Dermis blood vessel endothelial cell (primary cell): ENCODE data around the gene STAC. TPM values are rescaled to one million over a fixed set of nuclear protein-coding genes. Genes with fewer than 3 reads are reported as not detected.

ENCODE experiments used
- DNase-seq: peaks from one replicate; pipeline ENCODE4 v3.0.0; 2010
- total RNA-seq: library from RNA; depleted of rRNA; stranded (reverse); fragments of >200 nt; gene quantifications from 2 replicates; pipeline ENCODE4 v1.2.3, GENCODE V29; 2014

Gene STAC, protein sequence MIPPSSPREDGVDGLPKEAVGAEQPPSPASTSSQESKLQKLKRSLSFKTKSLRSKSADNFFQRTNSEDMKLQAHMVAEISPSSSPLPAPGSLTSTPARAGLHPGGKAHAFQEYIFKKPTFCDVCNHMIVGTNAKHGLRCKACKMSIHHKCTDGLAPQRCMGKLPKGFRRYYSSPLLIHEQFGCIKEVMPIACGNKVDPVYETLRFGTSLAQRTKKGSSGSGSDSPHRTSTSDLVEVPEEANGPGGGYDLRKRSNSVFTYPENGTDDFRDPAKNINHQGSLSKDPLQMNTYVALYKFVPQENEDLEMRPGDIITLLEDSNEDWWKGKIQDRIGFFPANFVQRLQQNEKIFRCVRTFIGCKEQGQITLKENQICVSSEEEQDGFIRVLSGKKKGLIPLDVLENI
- 0.37 and 1.2 TPM in 2 replicates for total RNA-seq

DNA sequence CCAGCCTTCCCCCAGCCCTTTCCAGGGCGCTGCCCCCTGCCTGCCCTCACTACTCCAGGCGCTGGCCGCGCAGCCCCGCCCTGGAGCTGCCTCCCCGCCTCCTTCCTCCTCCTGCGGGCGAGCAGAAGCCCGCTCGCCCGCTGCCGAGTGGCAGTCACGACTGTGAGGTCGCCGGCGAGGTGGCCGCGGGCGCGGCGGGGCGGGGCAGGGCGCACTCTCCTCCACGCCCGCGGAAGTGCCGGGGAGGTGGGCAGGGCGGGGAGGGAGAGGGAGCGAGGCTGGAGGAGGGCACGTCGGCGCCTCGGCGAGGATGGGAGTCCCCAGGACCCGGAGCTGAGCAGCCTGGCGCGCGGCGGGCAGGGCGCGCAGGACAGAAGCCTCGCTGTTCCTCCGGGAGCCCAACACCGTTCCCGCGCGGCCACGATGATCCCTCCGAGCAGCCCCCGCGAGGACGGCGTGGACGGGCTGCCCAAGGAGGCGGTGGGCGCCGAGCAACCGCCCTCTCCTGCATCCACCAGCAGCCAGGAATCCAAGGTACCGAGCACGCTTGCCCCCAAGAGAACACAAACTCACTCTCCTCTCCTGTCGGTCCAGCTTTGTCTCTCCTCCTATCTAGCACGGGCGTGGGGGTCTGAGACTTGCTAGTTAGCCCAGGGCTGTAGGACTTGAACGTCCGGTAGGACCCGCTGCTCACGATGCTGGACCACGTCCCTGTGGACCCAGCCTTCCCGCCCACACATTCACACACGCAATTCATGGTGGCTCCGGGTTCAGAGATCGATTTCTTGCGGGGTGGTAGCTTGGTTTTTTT is at the start of gene STAC:
STAC (plus strand) TSS at position 284 of the 811 bp plus-strand sequence; CDS start at position 424, 140 bp downstream.
- DNase-seq: peak; percentile 27

DNA sequence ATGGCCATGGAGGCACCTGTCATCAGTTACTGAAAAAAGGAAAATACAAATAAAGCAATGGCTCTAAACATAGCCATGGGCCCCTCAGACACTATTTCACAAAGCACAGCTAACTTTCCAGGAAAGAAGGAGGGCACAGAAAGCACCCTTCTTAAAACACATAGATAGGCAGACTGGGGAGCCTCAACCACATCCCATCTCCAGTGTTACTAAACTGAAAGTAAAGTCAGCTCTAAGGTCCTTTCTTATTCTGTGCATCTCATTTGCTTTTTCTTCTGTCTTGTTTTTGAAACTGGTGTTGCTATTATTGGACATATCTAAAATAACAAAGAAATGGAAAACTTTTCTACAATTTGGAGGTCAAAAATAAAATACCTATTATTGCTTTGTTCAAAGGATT is 48.2 kb upstream of the STAC start:
- DNase-seq: no peak

DNA sequence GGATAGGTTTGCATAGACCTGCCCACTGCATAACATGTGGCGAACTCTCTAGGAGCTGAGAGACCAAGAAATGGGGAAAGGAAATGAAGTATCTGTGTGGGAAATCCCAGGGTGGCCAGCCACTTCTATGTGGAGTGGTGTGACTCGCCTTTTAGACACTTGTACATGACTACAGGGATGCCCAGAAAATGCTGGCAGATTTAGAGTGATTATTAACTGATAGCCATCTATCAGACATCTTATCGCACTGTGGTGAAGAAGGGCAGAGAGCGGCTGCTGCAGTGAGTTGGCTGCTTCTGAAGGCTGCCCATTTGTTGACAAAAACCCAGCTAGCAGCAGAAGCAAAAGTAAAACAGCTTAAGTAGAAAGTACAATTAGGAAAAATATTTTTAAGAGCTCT is 18.1 kb upstream of the STAC start:
- DNase-seq: no peak

DNA sequence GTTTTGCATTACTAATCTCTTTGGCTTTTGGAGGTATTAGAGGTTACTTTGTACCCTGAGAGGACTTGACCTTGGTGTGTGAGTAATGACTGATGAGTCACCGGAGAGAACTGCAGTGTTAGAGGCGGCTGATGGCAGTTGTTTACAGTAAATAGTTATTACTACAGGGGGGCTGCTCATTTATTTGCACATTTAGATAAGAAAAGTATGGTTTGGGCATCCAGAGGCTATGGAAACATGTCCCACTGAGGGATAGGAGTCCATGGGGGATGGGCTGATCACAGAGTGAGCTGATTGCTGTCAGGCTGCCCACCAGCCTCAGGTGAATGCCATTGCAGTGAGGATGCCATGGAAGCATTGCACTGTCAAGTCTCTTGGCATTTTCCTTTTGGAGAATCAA is 17.3 kb upstream of the STAC start:
- DNase-seq: peak; percentile 52

DNA sequence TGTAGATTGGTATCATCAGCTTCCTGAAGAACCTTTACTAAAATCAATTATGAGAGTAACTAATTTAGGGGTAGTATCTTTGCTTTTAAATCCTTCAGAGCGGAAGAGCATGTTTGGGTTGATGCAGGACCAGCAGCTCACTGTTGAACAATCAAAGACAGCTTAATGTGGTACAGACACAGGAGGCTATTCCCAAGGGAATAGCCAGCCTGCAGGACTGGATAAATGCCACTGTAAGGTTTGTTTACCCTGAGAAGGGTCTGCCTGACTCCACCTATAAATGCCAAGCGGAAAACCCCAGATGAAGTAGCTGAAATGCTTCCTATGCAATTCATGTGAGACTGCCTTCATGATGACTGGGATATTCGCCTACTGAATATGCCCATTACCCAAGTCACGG is 16.0 kb upstream of the STAC start:
- DNase-seq: no peak

DNA sequence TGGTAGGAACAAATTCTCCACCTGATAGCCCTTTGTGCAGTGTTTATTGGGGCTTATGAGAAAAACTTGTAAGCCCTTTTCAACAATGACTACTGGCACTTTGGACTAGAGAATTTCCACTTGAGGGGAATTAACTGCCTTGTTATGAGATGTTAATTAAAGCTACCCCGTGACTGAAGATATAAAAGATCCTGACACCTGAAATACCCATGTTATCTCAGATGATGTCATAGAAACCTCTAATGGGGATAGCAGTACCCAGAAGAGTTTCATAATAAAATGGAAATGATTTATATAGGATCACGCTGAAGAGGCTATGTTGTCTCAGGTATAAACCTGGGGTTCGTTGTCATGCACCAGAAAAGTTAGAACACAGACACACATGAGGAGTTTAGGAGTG is 14.5 kb upstream of the STAC start:
- DNase-seq: no peak

DNA sequence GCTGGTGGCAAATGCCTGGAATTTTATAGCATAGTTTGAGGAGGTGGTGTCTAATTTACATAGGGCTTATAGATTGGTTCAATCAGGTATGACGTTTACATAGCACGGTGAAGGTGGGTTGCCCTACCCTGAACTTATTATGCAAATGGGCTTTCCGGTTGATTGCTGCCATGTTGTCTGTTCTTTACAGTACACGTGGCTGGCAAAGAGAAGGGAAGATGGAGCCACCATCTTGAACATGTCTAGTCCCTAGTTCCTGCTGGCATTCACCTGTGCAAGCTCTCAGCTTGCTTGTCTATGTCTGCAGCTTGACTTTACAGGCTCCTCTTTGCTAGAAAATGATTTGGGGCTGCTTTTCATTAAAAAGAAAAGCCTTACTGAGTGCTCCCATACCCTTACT is 14.0 kb upstream of the STAC start:
- DNase-seq: no peak

DNA sequence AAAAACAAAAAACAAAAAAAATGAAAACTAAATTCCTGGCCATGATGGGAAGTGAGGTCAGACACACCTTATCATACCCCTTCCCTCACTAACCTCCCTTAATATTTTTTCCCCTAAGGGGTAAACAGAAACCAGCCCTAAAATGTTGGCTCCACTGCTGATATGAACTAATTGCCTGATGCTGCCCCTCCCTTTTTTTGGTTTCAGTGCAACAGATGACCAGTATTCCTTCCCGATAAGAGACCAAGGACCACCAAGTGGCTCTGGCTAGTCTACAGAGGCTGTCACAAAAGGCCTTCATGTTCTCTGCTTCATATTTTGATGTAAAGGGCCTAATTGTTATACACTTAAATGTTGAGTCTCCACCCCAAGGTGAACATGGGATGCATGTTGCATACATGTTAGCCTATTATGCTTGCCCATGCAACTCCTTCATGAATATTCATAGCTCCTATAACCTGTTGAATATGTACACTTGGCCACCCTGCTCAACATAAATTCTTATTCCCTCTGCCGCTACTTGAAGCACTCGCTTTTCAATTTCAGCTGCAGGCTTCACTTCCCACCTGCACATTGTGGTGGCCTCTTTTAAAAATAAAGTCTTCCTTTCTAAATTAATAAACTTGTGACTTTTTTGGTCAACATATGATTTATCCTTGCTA is 12.3 kb upstream of the STAC start:
- no peak for DNase-seq

DNA sequence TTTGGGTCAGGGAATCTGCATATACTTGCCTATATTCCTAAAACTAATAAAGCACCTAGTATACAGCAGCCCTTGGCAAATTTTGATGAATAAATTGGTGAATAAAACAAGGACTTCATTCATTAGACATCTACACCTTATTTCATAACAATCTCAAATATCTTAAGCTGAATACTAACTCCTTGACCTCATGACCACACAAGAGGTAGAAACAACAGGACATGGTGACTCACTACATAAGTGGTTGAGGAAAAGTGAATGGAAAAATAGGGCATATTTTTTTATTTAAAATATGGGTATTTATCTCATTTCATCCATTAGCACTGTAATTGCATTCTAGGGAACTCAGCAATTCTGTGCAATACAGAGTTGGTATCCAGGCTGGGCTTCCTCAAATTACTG is 7.8 kb upstream of the STAC start:
- DNase-seq: peak; percentile 56

DNA sequence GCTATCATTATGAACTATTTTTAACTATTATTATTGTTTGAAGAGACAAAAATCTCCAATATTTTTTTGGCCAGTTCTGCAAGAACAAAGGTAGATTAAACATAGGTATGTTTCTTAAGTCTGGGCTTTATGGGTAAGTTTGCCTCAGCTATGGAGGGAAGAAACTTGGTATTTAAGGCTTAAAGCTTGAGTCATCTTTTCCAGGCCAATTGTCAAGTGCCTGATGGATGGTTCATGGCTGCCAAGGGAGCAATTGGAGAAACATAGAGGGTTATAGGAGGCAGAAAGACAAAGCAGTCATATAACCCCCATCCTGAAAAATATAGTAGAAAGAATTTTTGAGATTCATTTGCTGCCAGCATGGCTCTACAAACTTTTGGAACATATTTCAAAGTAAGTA is 7.2 kb upstream of the STAC start:
- peak; percentile 49 for DNase-seq

DNA sequence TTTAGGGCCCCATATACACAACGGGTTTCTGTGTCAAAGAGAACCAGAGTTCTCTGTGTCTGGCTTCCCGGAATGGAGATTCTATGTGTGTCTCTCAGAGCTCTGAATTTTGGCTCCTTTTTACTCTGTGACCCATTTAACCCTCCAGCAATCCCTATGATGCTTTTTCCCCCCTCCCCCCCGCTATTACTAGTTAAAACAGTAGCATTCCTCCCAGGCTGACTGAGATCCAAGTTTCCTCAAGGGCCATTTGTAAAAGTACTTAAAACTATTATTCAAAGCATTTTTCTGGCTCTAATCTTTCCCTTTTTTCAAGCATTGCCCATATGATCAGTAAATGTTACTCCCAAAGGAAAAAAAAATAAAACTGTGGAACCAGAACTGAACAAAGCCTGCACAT is 6.6 kb upstream of the STAC start:
- no peak for DNase-seq

DNA sequence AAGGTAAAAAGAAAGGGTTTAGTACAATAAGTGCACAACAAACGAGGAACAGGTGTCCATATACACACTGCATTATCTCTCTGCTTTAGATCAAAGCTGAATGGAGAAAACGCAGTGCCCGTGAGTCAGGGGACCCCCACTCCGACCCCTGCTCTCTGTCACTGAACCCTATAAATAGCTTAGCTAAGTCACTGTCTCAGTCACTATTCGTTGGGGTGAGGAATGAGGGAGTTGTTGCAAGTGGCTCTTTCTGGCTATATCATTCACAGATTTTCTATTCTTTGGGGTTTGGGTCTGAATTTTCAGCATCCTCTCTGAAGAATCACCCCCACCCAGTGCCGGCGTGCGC is 458 bp upstream of the STAC start:
- no peak for DNase-seq

DNA sequence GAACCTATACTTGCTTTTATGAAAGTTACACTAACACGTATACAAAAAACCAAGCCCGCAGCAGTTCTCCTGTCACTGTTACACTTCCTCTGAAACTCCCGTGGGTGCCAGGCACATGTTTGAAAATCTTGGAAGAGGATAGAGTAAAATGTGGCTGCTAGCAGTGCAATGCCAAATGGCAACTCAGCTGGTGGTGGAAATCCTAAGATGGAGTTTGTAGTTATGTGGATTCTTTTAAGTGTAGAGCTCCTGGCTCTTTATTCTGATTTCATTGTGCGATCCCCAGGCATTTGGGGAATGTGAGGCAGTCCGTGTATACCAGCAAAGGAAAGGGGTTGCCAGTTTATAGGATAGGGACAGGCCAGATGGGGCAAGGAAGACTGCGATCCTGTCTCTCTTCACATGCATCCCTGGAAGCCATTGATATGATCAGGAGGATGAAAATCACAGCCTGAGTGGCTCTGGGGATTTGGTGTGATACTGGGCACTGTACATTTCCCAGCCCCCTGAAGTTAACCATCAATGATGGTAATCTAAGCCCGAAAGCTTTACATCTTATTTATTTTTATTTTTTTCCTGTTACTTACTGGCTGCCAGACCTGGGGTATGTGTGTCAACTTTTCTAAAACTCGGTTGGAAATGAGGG is 1.1 kb downstream of the STAC start:
- DNase-seq: no peak

DNA sequence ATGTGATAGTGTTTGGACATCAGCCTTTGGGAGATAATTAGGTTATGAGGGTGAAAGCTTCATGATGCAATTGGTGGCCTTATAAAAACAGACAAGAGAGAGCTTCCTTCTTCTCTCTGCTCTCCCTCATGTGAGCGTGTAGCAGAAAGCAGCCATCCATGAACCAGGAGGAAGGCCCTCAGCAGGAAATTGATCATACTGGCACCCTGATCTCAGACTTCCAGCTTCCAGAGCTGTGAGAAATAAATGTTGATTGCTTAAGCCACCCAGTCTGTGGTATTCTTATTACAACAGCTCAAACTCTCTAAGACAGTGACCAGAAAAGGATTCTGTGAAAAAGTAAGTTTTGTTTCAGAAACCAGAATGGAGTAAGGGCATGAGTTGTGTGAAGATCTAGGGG is 13.3 kb downstream of the STAC start:
- no peak for DNase-seq

DNA sequence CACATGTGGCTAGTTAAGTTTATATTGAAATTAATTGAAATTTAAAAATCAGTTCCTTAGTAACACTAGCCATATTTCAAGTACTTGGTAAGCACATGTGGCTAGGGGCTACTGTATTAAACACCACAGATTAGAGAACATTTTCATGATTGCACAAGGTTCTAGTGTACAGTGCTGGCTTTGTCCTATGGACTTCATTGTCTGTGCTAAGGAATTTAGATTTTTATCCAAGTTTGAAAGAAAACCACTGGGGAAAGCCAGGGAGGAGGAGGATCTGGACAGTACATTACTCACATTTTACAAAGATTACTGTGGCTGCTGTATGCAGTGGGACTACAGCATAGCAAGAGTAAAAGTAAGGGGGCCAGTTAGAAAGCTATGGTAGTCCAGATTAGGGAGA is 13.9 kb downstream of the STAC start:
- no peak for DNase-seq

DNA sequence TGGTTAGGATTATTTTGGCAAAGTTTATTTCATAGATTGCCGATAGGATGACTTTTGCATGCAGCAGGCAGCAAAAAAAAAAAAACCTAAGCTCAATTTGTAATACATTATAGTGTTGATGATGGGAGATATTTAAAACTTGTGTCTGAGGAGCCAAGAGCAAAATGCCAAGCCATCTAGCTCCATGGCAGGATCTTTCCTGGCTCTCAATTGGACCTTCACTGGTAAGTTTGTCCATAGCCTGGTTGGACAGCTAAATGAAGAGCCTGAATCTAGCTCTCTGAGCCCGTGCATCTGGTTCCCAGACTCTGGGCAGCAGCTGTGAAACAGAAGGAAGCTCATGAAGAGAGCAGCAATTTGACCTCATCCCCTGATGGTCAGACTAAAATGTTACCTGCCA is 17.5 kb downstream of the STAC start:
- no peak for DNase-seq

DNA sequence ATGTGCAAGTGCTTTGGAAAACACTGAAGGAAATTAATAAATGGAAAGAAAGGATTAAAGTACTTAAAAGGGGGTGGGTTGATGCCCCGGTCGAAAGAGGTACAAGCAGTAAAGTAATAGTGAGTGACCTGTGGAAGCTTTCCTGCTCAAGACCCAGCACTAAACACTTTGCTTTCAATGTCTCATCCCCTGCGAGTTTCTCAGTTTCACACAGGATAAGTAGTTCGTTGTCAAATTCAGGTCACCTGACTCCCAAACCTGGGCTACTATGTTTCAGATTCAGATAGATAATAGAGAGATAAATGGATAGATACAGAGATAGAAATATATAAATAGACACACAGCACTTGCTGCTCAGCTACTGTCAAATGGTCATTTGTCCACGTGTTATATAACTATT is 19.6 kb downstream of the STAC start:
- DNase-seq: no peak

DNA sequence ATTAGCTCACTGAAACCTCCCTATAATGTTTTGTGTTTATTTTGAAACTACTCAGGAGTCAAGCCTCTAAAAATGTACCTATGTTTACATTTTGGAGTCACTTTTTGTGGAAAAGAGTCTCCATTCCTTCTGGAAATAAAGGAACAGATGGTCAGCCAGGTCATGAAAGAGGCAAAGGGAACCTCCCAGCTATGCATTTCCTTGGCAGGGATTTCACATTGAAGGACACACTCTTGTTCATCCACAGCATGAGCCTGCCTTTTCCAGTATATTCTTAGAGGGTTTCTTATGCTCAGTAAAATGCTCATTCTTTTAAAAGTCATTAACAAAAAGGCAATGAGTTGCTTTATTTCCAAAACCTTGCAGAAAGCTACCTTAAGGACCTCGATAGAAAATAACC is 20.8 kb downstream of the STAC start:
- DNase-seq: no peak

DNA sequence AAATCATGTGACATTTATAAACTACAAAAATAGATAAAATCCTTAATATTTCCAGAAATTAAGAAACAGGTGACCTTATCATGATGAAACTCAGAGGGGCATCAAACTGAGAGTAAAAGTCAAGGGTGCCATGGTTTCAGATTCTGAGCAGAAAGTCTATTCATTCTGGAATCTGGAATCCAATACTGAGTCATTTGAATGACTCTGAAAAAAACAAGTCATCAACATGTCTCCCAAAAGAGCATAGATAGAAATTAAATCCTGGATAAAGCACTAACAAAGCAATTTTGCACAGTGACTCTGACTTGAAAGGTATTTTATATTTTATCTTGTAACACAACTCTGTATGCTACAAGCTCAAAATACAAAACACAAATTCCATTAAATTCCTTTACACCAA is 23.4 kb downstream of the STAC start:
- no peak for DNase-seq

DNA sequence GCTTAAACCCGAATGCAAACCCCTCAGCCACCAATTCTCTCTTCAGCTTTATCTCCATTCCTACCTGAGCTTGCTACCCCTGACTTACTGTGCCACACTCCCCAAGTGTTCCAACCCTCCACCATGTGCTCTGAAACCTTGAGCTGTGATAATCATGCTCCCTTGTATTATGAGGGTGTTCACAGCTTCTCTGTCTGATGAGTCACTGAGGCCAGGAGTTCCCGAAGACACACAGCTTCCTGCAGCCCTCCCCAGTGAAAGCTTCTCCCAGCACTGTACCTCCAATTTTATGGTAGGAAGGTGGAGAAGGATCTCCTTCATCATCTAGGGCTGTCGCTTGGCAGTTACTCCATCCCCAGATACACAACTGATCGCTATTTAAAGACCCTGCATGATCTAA is 24.9 kb downstream of the STAC start:
- no peak for DNase-seq

DNA sequence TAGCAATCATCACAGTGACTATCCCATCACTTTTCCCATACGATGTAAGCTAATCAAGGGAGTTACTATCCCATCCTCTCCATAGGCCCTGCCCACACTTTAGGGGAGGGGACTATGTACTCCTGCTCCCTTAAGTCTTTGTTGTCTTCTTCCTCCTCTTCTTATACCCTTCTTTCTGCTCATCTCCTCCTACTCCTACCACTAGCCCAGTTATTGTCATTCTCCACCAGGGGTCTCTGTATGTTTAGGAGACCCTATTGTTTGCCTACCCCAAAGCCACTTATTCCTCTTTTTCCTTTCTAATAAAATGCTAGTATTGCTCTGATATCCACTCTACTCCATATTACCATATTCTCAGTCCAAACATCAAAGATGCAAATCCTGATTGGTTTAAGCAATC is 27.8 kb downstream of the STAC start:
- peak; percentile 1 for DNase-seq

DNA sequence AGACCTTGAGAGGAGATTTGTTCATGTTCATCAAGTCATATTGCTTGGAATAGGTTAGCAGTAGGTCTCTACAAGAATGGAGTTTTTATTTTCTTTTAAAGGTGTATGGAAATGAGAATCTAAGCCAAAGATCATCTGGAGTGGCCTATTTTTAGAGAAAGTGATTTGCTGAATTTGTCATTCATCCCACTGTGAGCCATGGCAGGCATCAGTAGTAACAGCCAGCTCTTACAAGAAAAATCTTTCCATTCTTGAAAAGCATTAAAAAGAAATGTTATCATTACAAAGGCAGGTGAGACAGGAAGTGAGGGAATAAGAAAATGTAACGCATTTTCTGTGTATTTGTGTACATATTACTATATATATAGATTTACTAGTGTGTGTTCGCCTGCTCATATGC is 29.6 kb downstream of the STAC start:
- DNase-seq: no peak

DNA sequence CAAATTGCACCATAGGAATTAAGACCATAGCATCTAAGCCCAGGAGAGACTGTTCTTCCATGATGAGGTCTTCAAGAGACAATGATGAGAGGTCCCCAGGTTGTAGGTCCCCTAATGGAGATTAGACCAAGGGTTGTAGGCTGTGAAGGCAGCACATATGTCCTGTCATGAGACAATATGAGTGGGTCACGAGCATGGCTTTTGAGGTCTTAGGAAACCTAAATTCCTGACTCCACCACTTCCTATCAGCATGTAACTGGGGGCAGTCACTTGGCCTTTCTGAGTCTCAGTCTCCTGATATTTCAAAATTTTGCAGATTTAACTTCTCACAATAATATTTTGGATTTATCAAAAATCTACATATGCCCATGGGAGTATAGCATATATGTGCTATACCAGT is 31.3 kb downstream of the STAC start:
- no peak for DNase-seq
